WTC11 (cell line): ENCODE data around the gene KCNIP4.

Source experiments
- ATF2 ChIP-seq: sonication (generic); formaldehyde crosslinking; IDR thresholded peaks from 2 replicates; pipeline ENCODE4 v1.8.1; 2022; ENCODE audit warnings: low read depth, missing genetic modification reagents, borderline replicate concordance
- CBFB ChIP-seq: sonication (generic); formaldehyde crosslinking; IDR thresholded peaks from 2 replicates; pipeline ENCODE4 v1.8.1; 2022; ENCODE audit warnings: mild to moderate bottlenecking, low read depth, missing genetic modification reagents
- CTCF ChIP-seq: fragments of 200-600 bp; IDR thresholded peaks from 2 replicates; pipeline ENCODE4 v1.8.0; 2022; ENCODE audit warnings: antibody characterized with exemption
- ESRRA ChIP-seq: sonication (generic); formaldehyde crosslinking; IDR thresholded peaks from 2 replicates; pipeline ENCODE4 v1.8.1; 2022; ENCODE audit warnings: mild to moderate bottlenecking, missing genetic modification reagents, borderline replicate concordance
- FOXJ3 ChIP-seq: sonication (generic); formaldehyde crosslinking; IDR thresholded peaks from 2 replicates; pipeline ENCODE4 v1.9.0; 2021; ENCODE audit warnings: missing genetic modification reagents, mild to moderate bottlenecking, borderline replicate concordance
- FOXP1 ChIP-seq: sonication (generic); formaldehyde crosslinking; IDR thresholded peaks from 2 replicates; pipeline ENCODE4 v1.8.0; 2022; ENCODE audit warnings: missing genetic modification reagents, mild to moderate bottlenecking, moderate library complexity, borderline replicate concordance
- HMGXB4 ChIP-seq: sonication (generic); formaldehyde crosslinking; IDR thresholded peaks from 2 replicates; pipeline ENCODE4 v1.8.1; 2023; ENCODE audit warnings: mild to moderate bottlenecking, moderate library complexity, missing genetic modification reagents
- IRF1 ChIP-seq: sonication (generic); formaldehyde crosslinking; IDR thresholded peaks from 2 replicates; pipeline ENCODE4 v1.8.0; 2023; ENCODE audit warnings: missing genetic modification reagents
- MLX ChIP-seq: sonication (generic); formaldehyde crosslinking; IDR thresholded peaks from 2 replicates; pipeline ENCODE4 v1.8.1; 2023; ENCODE audit warnings: mild to moderate bottlenecking, missing genetic modification reagents, moderate library complexity
- NFYB ChIP-seq: sonication (generic); formaldehyde crosslinking; conservative IDR thresholded peaks from 2 replicates; pipeline ENCODE4 v1.8.0; 2022; ENCODE audit warnings: low read depth, missing genetic modification reagents
- NR1H2 ChIP-seq: sonication (generic); formaldehyde crosslinking; IDR thresholded peaks from 2 replicates; pipeline ENCODE4 v1.9.0; 2021; ENCODE audit warnings: mild to moderate bottlenecking, moderate library complexity, missing genetic modification reagents
- NR3C1 ChIP-seq: sonication (generic); formaldehyde crosslinking; conservative IDR thresholded peaks from 2 replicates; pipeline ENCODE4 v1.8.1; 2023; ENCODE audit warnings: low read depth, mild to moderate bottlenecking, missing genetic modification reagents
- ZMAT4 ChIP-seq: fragments of 250-450 bp; sonication (Bioruptor Pico); IDR thresholded peaks from 2 replicates; pipeline ENCODE4 v1.9.0; 2021; ENCODE audit warnings: mild to moderate bottlenecking
- ZNF232 ChIP-seq: sonication (generic); formaldehyde crosslinking; IDR thresholded peaks from 2 replicates; pipeline ENCODE4 v1.8.0; 2022; ENCODE audit warnings: mild to moderate bottlenecking, missing genetic modification reagents

GRCh38 chr4:20860878-20861277 is 1087.7 kb downstream of the KCNIP4 start:
- no peak for TF ChIP-seq IRF1 (CRISPR knock-in tag)
- no peak for TF ChIP-seq CTCF
- no peak for TF ChIP-seq FOXP1 (CRISPR knock-in tag)
- TF ChIP-seq ATF2 (CRISPR knock-in tag): no peak
- TF ChIP-seq FOXJ3 (CRISPR knock-in tag): no peak
- TF ChIP-seq ZMAT4: no peak
- TF ChIP-seq CBFB (CRISPR knock-in tag): no peak
- TF ChIP-seq NFYB (CRISPR knock-in tag): no peak
- TF ChIP-seq ZNF232 (CRISPR knock-in tag): no peak
- TF ChIP-seq ESRRA: no peak
- TF ChIP-seq HMGXB4 (CRISPR knock-in tag): no peak
- no peak for TF ChIP-seq NR1H2 (CRISPR knock-in tag)
- TF ChIP-seq NR3C1: no peak
- no peak for TF ChIP-seq MLX (CRISPR knock-in tag)
